GM12891 (cell line): ENCODE data around the gene CST11.
A peak's percentile ranks its signal among the peaks of the same experiment; 100 is the strongest.

ENCODE experiments used
- DNase-seq: peaks from one replicate; pipeline ENCODE4 v3.0.0; 2011; ENCODE audit warnings: low spot score; ENCODE audit not compliant: insufficient read length
- FAIRE-seq: peaks from 2 replicates; lab custom pipeline; 2011; peaks lifted over from hg19 to GRCh38; lab: Jason Lieb, UNC
- PAX5 ChIP-seq: IDR thresholded peaks from 2 replicates; pipeline ENCODE4 v1.6.1; 2011; ENCODE audit warnings: low read length, moderate library complexity, mild to moderate bottlenecking; ENCODE audit not compliant: insufficient read depth, severe bottlenecking
- POLR2A ChIP-seq: IDR thresholded peaks from 2 replicates; pipeline ENCODE4 v1.6.1; 2011; ENCODE audit warnings: low read depth, low read length, control low read depth
- POLR2AphosphoS5 ChIP-seq: IDR thresholded peaks from 2 replicates; pipeline ENCODE4 v1.6.1; 2011; ENCODE audit warnings: low read depth, low read length, control low read depth
- POU2F2 ChIP-seq: IDR thresholded peaks from 2 replicates; pipeline ENCODE4 v1.6.1; 2011; ENCODE audit warnings: low read depth, mild to moderate bottlenecking, control low read depth, low read length, moderate library complexity
- SPI1 ChIP-seq: IDR thresholded peaks from 2 replicates; pipeline ENCODE4 v1.6.1; 2011; ENCODE audit warnings: low read depth, low read length, control low read depth
- TAF1 ChIP-seq: IDR thresholded peaks from 2 replicates; pipeline ENCODE4 v1.6.1; 2011; ENCODE audit warnings: low read depth, low read length, control low read depth

The CST11 gene

GRCh38 chr20:23456409-23456808, 3.7 kb upstream of the CST11 start:
- FAIRE-seq: no peak
- TF ChIP-seq POU2F2: no peak
- TF ChIP-seq POLR2AphosphoS5: no peak
- TF ChIP-seq PAX5: no peak
- no peak for TF ChIP-seq SPI1
- TF ChIP-seq TAF1: no peak
- TF ChIP-seq POLR2A: no peak
- DNase-seq: no peak

- FAIRE-seq: no peak
- TF ChIP-seq PAX5 (no peak), POLR2AphosphoS5 (no peak), POLR2A (no peak), TAF1 (no peak), SPI1 (no peak), POU2F2 (no peak)
- DNase-seq: no peak
These were observed 3.0 kb upstream of the CST11 start for GRCh38 chr20:23455639-23456038.

- no peak for TF ChIP-seq TAF1
- TF ChIP-seq POLR2AphosphoS5: no peak
- no peak for TF ChIP-seq SPI1
- TF ChIP-seq PAX5: no peak
- no peak for TF ChIP-seq POU2F2
- TF ChIP-seq POLR2A: no peak
- FAIRE-seq (no peak), DNase-seq (no peak)
These were observed 2.1 kb upstream of the CST11 start for GRCh38 chr20:23454816-23455215.

GRCh38 chr20:23453549-23454543, 1.2 kb upstream of the CST11 start:
- FAIRE-seq (peak; percentile 63), DNase-seq (no peak)
- no peak for TF ChIP-seq PAX5
- TF ChIP-seq POU2F2: no peak
- TF ChIP-seq POLR2AphosphoS5: no peak
- no peak for TF ChIP-seq TAF1
- TF ChIP-seq SPI1: no peak
- no peak for TF ChIP-seq POLR2A

GRCh38 chr20:23451956-23452487, 654 bp downstream of the CST11 start:
- FAIRE-seq (no peak), DNase-seq (no peak)
- TF ChIP-seq POLR2AphosphoS5 (no peak), POLR2A (no peak), SPI1 (no peak), POU2F2 (no peak), PAX5 (no peak), TAF1 (no peak)

GRCh38 chr20:23450877-23451276, 1.8 kb downstream of the CST11 start:
- TF ChIP-seq POLR2A (no peak), PAX5 (no peak), POLR2AphosphoS5 (no peak), TAF1 (no peak), SPI1 (no peak), POU2F2 (no peak)
- DNase-seq: no peak
- no peak for FAIRE-seq

GRCh38 chr20:23449421-23449820, 3.3 kb downstream of the CST11 start:
- TF ChIP-seq POLR2AphosphoS5 (no peak), SPI1 (peak; percentile 64), TAF1 (no peak), POLR2A (no peak)
- no peak for FAIRE-seq
- no peak for DNase-seq

GRCh38 chr20:23448167-23448566, 4.5 kb downstream of the CST11 start:
- TF ChIP-seq PAX5: no peak
- TF ChIP-seq TAF1: no peak
- no peak for TF ChIP-seq POLR2AphosphoS5
- TF ChIP-seq SPI1: no peak
- no peak for TF ChIP-seq POU2F2
- no peak for TF ChIP-seq POLR2A
- DNase-seq: no peak
- no peak for FAIRE-seq

- TF ChIP-seq PAX5 (no peak), POLR2AphosphoS5 (no peak), TAF1 (no peak), POLR2A (no peak)
- no peak for DNase-seq
- FAIRE-seq: peak; percentile 75
These were observed 6.2 kb downstream of the CST11 start for GRCh38 chr20:23446505-23446904.
